Measurements from ENCODE around the gene OGFRL1. TPM values are rescaled to one million over a fixed set of nuclear protein-coding genes. Genes with fewer than 3 reads are reported as not detected.

Gene OGFRL1
- total RNA-seq, 1 experiment from 2014 or later: 15.7 TPM

DNA sequence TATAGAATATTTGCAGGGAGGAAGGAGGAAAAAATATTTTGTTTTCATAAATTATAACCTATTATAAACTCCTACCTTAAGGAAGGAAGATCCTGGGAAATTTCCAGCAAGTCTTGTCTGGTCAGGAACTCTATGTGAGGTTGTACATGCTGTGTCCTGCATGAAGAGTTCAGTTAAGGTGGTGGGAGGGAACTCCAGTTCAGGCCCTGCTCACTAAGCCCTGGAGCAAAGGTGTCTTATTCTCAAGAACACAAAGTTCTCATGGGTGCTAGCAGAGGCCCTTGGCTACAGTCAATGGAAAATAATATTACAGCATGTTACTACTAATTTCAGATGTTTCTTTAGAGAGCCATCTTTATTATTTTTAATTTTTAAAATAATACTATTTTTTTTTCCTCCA is 3.8 kb upstream of the OGFRL1 start:
- DNase-seq (ENCODE audit: low spot score): no peak

DNA sequence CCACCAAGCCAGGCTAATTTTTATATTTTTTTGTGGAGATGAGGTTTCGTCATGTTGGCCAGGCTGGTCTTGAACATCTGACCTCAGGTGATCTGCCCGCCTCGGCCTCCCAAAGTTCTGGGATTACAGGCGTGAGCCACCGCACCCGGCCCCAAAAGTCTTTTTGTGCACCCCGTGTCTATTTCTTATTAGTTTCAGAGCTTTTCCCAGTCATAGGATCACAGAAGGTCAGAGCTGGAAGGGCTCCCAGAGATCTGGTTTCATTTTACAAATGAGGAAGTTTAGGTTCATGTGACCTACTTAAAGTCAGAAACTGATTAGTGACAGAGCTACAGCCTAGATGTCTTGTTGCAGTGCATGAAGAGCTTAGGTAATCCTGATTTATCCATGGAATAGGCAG is 1.6 kb upstream of the OGFRL1 start:
- DNase-seq (ENCODE audit: low spot score): no peak

DNA sequence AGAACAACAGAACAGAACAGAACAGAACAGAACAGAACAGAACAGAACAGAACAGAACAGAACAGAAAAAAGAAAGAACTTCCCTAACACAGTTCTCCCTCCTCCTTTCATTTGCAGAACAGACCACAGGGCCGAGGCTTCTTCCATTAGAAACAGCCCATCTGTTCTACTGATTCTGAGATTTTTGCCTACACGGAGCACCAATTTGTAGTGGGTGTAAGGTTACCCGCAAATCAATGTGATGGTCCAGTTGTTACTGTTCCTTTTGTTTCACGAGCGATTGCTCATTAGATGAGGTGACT is 734 bp upstream of the OGFRL1 start:
- no peak for DNase-seq (ENCODE audit: low spot score)

DNA sequence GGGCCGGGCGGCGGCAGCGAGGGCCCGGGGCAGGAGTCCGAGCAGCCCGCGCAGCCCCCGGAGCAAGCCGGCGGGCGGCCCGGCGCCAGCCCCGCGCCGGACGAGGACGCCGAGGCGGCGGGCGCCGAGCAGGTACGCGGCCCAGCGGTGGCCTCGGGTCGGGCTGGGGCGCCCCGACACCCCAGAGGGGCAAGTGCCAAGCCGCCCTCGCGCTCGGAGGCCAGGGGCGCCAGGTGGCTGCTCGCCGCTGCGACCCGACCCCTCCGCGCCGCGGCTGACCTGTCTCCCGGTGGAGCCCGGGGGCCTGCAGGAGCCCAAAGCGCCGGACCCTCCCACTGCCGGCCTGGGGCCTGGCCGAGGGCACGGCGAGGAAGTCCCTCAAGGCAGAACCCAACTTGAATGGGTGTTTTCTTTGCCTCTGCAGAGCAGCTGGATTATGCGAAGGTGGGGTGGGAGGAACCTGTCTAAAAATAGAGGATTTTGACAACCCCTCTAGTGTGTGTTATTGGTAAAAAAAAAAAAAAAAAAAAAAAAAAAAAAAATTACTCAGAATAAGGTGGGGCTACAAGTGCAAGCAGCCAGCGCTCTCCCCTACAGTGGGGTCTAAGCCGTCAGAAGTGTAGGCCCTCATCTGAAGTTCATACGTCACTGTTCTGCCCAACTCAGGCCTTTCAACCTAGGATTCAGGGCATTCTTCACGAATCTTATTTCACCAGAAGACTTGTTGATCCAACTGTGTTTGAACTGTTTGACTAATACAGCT is 609 bp downstream of the OGFRL1 start:
- peak; percentile 4 for DNase-seq (ENCODE audit: low spot score)

DNA sequence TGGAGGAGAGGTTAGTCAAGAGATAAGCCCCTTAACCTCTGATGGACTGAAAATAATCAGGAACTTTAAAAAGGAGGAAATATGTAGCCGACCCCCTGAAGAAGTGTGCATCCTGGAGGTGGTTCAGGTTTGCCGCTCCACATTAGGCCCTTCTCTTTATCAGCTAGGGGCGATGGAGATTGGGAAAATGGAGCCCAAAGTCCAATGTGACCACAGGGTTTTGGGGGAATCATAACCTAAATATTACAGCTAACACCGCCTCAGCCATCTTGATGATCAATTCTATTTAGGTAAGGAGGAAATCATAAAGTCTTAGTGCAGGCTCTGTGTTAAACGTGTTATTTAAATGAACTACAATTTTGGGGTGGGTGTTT is 1.2 kb downstream of the OGFRL1 start:
- DNase-seq (ENCODE audit: low spot score): no peak

DNA sequence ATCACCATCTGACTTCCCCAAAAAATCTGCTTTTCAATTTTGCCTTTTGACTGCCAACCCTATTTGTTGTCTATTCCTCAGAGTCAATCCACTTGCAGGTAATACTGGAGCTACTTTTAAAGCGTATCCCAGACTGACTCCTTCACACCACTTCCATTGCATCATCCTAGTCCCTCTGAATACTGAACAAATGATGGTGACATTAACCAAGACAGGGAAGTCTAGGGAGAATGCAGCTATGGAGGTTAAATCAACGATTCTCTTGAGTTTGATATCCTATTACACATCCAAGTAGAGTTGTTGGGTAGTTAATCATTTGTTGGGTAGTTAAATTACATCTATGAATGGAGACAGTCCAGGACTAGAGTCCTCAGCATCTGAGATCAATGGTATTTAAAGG is 2.0 kb downstream of the OGFRL1 start:
- DNase-seq (ENCODE audit: low spot score): no peak

DNA sequence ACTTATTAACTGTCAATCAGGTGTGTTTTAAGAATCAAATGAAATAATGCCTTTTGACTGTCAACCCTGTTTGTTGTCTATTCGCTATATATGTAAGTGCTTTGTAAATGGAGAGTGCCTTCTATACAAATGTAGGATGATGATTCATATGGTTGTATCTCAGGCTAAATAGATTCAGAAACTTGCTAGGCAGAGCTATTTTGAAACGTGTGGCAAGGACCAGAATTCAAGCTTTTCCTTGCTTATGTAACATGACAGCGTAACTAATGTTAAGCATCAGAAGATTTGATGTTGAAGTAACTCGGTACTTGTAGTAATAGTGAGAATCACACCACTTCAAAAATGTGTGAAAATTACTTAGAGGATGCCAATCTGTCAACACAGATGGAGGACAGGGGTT is 3.4 kb downstream of the OGFRL1 start:
- DNase-seq (ENCODE audit: low spot score): no peak

DNA sequence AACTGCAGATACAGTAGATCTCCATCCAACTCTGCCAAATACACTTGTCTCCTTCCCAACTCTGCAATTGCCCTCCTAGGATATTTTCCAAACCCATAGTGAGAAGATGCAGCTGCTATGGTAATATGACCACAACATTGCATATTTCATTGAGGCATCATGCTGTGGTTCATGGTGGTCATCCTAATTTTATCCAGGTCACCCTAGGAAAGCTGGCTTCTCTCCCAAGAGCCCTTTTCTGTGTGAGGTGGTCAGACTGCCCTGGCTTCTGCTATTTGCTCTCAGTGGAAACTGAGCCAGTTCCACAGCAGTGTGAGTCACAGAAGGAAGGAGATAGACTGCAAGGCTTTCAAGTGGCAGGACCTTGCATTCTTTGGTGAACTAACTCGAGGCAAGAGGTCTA is 5.5 kb downstream of the OGFRL1 start:
- DNase-seq (ENCODE audit: low spot score): peak; percentile 61

DNA sequence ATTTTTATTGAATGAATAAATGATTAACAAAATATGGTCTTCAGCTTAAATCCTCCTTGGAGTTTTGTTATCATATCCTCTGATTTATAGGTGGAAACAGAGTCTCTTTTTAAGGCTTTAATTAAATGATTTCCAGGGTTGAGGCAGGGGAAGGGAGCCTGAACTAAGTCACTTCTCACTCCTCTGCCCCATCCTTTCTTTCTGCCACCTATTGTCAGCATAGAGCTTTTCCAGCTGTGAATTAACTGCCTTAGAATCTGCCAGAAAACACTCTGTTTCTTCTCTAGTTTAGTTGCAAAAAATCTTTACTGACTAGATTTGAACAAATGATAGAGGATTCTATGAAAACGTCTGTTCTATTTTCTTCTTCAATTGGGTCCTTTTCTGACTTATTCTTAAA is 9.8 kb downstream of the OGFRL1 start:
- DNase-seq (ENCODE audit: low spot score): no peak

DNA sequence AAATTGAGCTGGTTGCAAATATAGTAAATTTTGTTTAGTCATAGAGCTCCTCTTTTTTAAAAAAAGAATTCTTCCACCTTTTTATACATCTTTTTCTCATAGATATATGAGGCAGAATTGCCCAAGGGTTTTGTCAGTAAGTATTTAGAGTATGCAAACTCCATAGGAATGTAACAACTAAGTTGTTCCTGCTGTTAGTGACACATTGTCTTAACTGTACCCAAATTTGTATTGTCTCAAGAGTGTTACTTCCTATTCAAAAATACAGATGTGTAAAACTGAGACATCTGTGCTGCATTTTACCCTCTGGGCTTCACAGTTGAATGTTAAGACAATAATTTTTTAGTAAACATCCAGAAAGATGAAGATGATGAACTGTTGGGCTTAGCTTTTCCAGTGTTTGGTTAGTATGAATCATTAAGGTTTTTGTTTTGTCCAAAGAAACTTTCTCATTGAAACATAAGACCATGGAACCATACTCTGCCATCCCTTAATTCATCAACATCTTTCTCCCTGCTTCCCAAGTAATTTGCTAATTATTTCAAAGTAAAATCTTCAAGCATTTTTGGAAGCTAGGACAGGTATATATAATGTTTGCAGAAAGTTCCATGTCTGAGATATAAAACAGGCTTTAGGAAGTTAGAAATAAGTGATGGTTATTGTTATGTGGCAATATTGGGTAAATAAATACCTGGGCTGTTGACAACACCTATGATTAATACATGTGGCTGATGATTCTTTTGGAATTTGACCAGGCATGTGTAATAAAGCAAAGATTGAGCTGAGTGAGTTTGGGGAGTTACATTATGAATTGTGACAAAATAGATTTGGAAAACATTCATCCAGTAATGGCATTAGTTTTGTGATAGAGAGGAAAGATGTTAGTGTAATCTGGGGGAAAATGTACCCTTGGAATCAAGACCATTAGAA is 11.2 kb downstream of the OGFRL1 start:
- DNase-seq (ENCODE audit: low spot score): no peak

DNA sequence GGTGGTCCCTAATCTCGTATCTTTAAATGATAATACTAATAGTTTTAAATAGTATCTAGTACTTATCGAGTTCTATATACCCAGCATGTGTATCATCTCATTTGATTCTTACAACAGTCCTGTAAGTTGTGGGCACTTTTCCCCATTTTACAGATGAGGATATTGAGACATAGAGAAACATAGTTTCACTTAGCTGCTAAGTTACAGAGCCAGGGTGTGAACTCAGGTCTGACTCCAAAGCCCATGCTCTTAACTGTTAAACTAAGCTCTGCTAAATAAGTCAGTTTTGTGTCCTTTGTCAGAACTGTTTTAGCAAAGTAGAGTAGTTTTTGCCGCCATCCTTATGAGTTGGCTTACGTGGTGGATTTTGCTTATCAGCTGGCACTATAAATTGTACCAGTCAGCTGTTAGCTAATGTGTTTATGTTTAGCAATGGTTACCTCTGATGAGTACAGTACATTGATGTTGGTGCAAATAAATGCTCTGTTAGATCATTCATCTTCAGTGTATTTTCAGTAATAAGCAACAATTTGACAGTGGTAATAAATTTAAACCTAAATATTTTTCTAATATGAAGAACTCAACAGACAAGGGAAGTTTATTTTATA is 12.1 kb downstream of the OGFRL1 start:
- no peak for DNase-seq (ENCODE audit: low spot score)

DNA sequence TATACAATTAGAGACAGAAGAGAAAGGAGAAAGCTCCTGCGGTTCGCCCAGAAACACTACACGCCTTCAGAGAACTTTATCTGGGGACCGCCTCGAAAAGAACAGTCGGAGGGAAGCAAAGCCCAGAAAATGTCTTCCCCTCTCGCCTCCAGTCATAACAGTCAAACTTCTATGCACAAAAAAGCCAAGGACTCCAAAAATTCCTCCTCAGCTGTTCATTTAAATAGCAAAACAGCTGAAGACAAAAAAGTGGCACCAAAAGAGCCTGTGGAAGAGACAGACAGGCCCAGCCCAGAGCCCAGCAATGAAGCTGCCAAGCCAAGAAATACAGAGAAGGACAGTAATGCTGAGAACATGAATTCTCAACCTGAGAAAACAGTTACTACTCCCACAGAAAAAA is 12.9 kb downstream of the OGFRL1 start:
- DNase-seq (ENCODE audit: low spot score): no peak

DNA sequence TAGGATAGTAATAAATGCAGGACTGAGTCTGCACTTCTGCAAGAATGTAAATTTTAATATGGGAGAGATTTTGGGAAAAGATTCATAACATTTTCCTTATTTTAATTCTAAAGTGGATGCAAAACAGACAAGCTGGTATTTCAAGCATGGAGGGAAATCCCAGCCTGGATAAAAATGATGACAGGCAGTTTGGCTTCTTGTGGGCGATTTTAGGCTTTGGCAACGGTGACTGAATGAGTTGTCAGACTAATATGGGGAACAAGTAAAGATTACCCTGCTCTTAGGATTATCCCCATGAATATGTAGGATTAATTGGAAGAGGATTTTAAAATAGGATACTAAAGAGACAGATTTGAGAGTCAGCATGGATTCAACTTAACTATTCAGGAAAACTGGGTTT is 21.0 kb downstream of the OGFRL1 start:
- DNase-seq (ENCODE audit: low spot score): no peak

DNA sequence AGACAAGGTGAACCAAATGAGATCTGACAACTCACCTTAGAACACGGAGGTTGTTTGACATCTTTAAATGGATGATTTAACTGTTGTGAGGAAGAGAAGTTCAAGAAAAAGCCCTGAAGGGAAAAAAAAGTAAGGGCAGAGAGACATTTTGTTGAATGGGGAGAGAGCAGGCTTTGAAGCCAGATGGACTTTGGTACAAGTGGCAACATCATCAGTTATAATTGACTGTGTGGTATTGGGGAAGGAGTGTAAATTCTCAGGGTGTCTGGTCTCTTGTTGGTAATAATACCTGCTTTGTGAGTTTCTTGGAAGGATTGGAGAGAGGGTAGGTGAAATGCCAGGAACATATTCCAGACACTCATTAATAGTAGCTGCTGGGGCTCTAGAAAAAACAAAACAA is 21.6 kb downstream of the OGFRL1 start:
- no peak for DNase-seq (ENCODE audit: low spot score)

DNA sequence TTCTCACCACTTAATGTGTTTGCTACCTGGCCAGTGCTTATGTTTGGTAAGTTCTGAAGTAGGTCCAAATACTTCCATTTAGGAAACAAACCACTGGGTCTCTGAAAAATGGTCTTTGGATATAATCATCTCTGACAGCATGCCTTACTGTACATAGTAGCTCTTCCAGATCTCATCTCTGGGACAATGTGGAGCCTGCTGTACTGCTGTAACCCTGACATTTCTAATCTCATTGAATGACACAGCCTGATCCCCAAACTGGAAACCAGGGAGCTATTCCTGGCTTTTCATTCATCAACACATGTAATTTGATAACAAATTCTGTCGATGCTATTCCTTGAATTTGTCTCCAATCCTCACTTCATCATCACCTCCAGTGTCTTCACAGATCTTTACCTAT is 23.5 kb downstream of the OGFRL1 start:
- DNase-seq (ENCODE audit: low spot score): no peak

DNA sequence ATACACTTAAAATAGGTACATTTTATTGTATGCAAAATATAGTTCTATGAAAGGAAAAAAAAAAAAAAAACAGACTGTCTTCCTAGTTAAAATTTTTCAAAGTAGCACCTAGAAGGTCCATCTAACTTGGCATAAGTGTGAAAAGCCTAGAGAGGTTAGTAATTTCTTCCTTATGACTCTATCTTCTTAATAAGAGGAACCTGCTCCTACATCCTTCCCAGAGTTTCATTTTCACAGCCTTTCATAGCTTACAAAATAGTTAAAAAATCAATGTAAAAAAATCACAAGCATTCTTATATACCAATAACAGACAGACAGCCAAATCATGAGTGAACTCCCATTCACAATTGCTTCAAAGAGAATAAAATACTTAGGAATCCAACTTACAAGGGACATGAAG is 28.8 kb downstream of the OGFRL1 start:
- no peak for DNase-seq (ENCODE audit: low spot score)

DNA sequence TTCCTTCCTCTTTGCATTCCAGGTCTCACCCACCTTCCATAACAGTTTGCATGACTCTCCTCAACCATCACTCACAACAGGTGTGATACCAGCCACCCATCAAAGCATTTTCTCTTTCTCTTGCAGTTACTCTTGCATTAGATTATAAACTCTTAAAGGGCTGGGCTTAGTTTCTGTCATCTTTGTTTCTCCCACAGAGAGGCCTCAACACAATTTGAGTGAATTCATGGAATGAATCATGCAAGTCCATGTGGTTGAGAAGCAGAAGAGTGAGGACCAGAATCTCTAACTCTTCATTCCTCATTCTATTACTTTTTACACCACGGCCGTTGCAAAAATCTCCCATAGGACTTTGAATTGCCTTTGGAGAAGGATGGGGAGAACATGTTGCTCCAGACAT is 31.4 kb downstream of the OGFRL1 start:
- DNase-seq (ENCODE audit: low spot score): no peak

DNA sequence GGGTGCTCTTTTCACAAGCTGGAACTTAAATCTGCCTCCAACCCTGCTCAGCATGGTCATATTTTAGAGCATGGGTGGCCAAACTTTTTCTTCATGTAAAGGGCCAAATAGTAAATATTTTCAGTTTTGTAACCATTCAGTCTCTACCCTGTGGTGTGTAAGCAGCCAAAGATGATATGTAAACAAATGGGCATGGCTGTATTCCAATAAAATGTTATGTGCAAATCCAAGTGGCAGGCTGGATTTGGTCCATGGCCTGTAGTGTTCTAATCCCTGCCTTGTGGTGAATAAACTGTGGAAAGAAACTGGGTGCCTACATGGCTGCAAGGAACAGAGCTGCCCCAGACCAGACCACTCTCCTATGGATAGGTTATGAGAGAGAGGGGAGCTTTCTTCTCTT is 32.7 kb downstream of the OGFRL1 start:
- no peak for DNase-seq (ENCODE audit: low spot score)

DNA sequence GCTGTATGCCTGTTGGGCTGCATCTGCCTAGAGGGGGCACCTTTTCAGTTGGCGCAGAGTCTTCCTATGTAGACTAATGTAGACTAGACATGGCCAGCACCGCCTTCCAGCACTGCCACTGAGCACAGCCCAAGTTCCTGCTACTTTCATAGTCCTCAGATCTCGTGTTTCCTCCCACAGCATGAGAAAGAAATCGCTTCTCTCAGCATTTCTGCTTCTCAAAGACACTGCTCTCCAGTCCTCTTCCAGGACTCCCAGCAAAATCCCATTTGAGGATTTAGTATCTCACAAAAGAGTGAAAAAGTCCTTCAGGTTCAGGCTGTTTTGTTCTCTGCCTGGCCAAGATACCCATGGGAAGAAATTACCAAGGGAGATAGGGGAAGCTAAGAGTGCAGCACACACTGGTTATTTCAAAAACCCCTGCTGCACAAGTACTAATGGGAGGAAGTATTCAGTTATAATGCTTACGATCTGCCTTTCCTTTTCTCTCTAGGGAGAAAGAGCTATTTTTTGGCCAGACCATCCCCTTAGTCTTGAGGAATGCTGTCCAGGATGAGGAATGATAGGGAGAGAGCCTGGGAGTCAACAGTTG is 35.7 kb downstream of the OGFRL1 start:
- no peak for DNase-seq (ENCODE audit: low spot score)

DNA sequence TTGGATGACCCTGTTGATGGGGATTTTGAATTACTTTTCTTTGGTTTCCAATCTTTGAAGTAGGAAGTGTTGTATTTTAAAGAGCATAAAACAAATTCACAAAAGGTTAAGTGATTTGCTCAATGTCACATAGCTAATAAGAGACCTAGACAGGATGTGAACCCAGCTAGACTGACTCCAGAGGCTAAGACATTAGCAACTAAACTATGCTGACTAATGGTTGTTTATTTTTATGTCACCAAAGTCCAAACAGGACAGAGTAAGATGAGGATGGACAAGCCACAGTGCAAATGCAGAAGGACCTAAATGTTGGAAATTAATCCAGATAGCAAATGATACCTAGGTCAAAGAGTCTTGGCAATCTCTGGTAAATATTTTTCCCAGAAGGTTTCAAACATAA is 38.0 kb downstream of the OGFRL1 start:
- DNase-seq (ENCODE audit: low spot score): no peak

DNA sequence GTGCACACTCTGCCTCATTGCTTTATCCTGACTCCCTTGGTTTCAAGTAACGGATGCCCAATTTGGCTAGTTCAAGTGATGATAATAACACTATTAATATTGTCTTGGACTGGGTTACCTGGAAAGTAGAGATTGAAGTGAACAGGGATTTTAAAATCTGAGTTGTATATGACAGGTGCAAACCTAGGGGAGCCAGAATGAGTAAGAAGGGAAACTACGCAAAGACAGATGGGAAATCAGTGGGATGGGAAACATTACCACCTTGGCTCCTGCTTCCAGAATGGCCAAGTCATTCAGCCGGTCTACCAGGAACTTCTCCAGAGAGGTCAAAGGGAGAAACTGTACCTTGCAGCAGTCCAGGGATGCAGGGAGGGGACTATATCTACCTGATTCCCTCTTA is 41.9 kb downstream of the OGFRL1 start:
- DNase-seq (ENCODE audit: low spot score): no peak

DNA sequence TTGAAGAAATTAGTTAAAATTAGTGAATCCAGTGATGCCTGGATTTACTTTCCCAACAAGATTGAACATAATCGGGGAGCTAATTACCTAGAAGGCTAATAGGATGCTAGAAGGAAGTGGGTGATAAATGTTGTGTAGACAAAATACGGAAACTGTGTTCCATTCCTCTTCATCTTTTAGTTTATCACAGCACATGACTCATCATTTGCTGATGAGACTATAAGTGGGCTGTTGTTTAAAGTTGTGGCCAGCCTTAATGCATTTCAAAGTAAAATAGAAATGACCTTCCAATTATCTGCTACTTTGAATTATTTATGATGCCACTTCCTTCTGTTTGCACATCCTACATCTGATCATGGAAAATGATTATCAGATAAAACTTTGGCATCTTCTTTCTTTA is 43.4 kb downstream of the OGFRL1 start:
- DNase-seq (ENCODE audit: low spot score): no peak

DNA sequence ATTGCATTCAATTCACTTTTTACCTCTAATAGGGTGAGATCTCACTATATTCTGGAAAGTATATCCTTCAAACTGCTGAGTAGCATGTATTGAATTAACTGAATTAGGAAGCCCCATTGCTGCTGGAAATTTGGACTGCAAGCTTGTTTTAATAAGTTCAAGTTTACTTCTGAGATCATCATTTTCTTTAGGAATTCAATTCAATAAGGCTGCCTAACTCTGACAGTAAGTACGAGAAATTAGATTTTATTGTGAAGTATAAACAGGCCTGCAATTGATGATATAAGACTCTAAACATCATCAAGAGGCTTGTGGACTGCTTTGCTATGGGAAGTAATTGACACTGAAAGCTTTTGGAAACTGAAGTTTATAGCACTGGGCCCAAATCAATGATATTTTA is 44.4 kb downstream of the OGFRL1 start:
- DNase-seq (ENCODE audit: low spot score): no peak
